ENCODE results near the gene GTF3C2. TPM values are rescaled to one million over a fixed set of nuclear protein-coding genes. Genes with fewer than 3 reads are reported as not detected.

The GTF3C2 gene
- total and polyA plus RNA-seq, 2 of the 4 experiments (the other 2 are of a cell fraction) = 25.5 to 36.9 TPM

- H3K27ac ChIP-seq (ENCODE audit: insufficient read depth, low read length) = no peak overlapping the region
- BruUV-seq (replicated peaks) = no TSS peak
- no peak overlapping the region for H3K23ac ChIP-seq (ENCODE audit: low read depth, low read length)
- no peaks in the 10 kb centered on the region for H3K79me1 ChIP-seq (ENCODE audit: low read depth in 1 of 2, low read length in 2 of 2)
- in situ Hi-C loops (cut with MboI; ENCODE audit: low sequenced_read_pairs) = no loop called here
- no peak overlapping the region for H3K4me3 ChIP-seq (ENCODE audit: insufficient read depth, low read depth, low read length)
- H2AFZ ChIP-seq (replicated peaks; ENCODE audit: low read length, poor library complexity) = peak overlapping the region; percentile 21
- no peak overlapping the region for H4K8ac ChIP-seq (ENCODE audit: low read depth in 2 of 2, low read length in 2 of 2)
- H2BK120ac ChIP-seq (ENCODE audit: low read depth, low read length) = no peak overlapping the region
- peaks cover 41% of the 10 kb centered on the region for H3K27me3 ChIP-seq (ENCODE audit: control insufficient read depth, insufficient read depth, low read length)
- H2BK20ac ChIP-seq (ENCODE audit: low read depth, low read length) = no peak overlapping the region
- ChIA-PET CTCF (no interaction called here), POLR2A (ENCODE audit: unreplicated experiment) (interaction anchor here (0.6 kb wide), 1 partner anchor 61 kb away, joined by 3 read pairs; no protein-coding TSS in a partner anchor)
- no peak overlapping the region for H3K18ac ChIP-seq (ENCODE audit: low read depth, low read length)
- H3K4me1 ChIP-seq (ENCODE audit: control insufficient read depth, insufficient read depth, low read length) = no peaks in the 10 kb centered on the region; the same call in 1 of the 2 replicates
- DNase-seq (no peak), ATAC-seq (ENCODE audit: low read depth) (peak; percentile 8; the same call in 1 of the 2 replicates)
- no peaks in the 10 kb centered on the region; the same call in 1 of the 2 replicates for H3K9me1 ChIP-seq (ENCODE audit: insufficient read depth, low read length)
- H3K9ac ChIP-seq (ENCODE audit: low read depth, low read length) = no peak overlapping the region
- no peak overlapping the region for H3K56ac ChIP-seq (ENCODE audit: extremely low read depth, insufficient read depth, low read length)
- dilution Hi-C loops (cut with HindIII; ENCODE audit: low sequenced_read_pairs, unreplicated experiment) = no loop called here
- no peak overlapping the region for H4K91ac ChIP-seq (ENCODE audit: insufficient read depth, low read depth, low read length)
- H2BK5ac ChIP-seq (ENCODE audit: low read depth, low read length, poor library complexity, severe bottlenecking) = no peak overlapping the region
- peak overlapping the region; percentile 10 for H2AK9ac ChIP-seq (replicated peaks; ENCODE audit: low read depth, low read length, poor library complexity)
- H3K4me2 ChIP-seq (ENCODE audit: low read depth, low read length) = no peak overlapping the region
- no peak overlapping the region for H3K4ac ChIP-seq (ENCODE audit: low read depth, low read length)
- H2AK5ac ChIP-seq (ENCODE audit: low read depth, low read length) = no peak overlapping the region
- no peaks in the 10 kb centered on the region; the same call in 1 of the 2 replicates for H3K9me3 ChIP-seq (ENCODE audit: control insufficient read depth, insufficient read depth, low read length)
- WGBS, 2 experiments (ENCODE audit: extremely low coverage in 2 of 2, insufficient read length in 1 of 2) = 12% methylated on average over 40 of the region's 75 CpGs; no CpG with 5 or more reads in 1 of the 2 experiments
- H3K36me3 ChIP-seq (ENCODE audit: control insufficient read depth, insufficient read depth, low read length) = peaks cover 14% of the 10 kb centered on the region
- H3K14ac ChIP-seq (replicated peaks; ENCODE audit: low read depth, low read length) = no peak overlapping the region
- H2BK15ac ChIP-seq (ENCODE audit: low read depth, low read length) = no peak overlapping the region
- intact Hi-C loops (cut with micrococcal nuclease) = no loop called here
- H4K5ac ChIP-seq (ENCODE audit: low read depth, low read length) = no peak overlapping the region
- H4K20me1 ChIP-seq (ENCODE audit: insufficient read depth, low read length) = peaks cover 10% of the 10 kb centered on the region
- TF ChIP-seq POLR2A (IDR thresholded peaks at IDR 0.05; ENCODE audit: low read depth, low read length) (no peak), SMC3 (IDR thresholded peaks at IDR 0.05; ENCODE audit: low read depth, low read length) (no peak), FOS (IDR thresholded peaks at IDR 0.05; ENCODE audit: low read depth, low read length) (no peak), RCOR1 (IDR thresholded peaks at IDR 0.05; ENCODE audit: insufficient replicate concordance, low read length) (no peak), NFE2L2 (IDR thresholded peaks at IDR 0.05; ENCODE audit: low read depth, low read length) (no peak), USF2 (IDR thresholded peaks at IDR 0.05; ENCODE audit: low read depth, low read length) (no peak), ELK1 (IDR thresholded peaks at IDR 0.05; ENCODE audit: borderline replicate concordance, low read depth, low read length) (no peak), MXI1 (IDR thresholded peaks at IDR 0.05; ENCODE audit: borderline replicate concordance, low read depth, low read length) (no peak), CEBPB (IDR thresholded peaks at IDR 0.05; ENCODE audit: low read depth, low read length) (no peak), BHLHE40 (IDR thresholded peaks at IDR 0.05; ENCODE audit: low read depth, low read length) (no peak), CHD1 (IDR thresholded peaks at IDR 0.05; ENCODE audit: low read depth, low read length) (no peak), RFX5 (IDR thresholded peaks at IDR 0.05; ENCODE audit: low read depth, low read length) (no peak), MAZ (IDR thresholded peaks at IDR 0.05; ENCODE audit: borderline replicate concordance, low read depth, low read length) (no peak), RAD21 (IDR thresholded peaks at IDR 0.05; ENCODE audit: low read length) (no peak)
- TF ChIP-seq, protein P1, sequence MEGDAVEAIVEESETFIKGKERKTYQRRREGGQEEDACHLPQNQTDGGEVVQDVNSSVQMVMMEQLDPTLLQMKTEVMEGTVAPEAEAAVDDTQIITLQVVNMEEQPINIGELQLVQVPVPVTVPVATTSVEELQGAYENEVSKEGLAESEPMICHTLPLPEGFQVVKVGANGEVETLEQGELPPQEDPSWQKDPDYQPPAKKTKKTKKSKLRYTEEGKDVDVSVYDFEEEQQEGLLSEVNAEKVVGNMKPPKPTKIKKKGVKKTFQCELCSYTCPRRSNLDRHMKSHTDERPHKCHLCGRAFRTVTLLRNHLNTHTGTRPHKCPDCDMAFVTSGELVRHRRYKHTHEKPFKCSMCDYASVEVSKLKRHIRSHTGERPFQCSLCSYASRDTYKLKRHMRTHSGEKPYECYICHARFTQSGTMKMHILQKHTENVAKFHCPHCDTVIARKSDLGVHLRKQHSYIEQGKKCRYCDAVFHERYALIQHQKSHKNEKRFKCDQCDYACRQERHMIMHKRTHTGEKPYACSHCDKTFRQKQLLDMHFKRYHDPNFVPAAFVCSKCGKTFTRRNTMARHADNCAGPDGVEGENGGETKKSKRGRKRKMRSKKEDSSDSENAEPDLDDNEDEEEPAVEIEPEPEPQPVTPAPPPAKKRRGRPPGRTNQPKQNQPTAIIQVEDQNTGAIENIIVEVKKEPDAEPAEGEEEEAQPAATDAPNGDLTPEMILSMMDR (conservative IDR thresholded peaks at IDR 0.05; ENCODE audit: low read depth, low read length) = no peak
Measured at GRCh38 chr2:27307545-27308358, 48.8 kb downstream of the GTF3C2 start.

Measured in IMR-90 (cell line).